Stimulated activated CD4-positive, alpha-beta T cell treated with anti-CD3 and anti-CD28 coated beads, Interleukin-15, amount 100 ng/mL, for 1 hour (primary cell): ENCODE results near the gene PYDC2.
"Not testable (repeated sequence)": the region's sequence is repeated elsewhere in the genome, so short reads cannot be mapped to it uniquely, and the experiment has no call there.

Experiments used
- DNase-seq, 2 donors: peaks; one replicate each; pipeline ENCODE4 v3.0.0-alpha.2; 2020; ENCODE audit warnings: low read depth in 1 of 2, low spot score in 1 of 2

Gene PYDC2

DNA sequence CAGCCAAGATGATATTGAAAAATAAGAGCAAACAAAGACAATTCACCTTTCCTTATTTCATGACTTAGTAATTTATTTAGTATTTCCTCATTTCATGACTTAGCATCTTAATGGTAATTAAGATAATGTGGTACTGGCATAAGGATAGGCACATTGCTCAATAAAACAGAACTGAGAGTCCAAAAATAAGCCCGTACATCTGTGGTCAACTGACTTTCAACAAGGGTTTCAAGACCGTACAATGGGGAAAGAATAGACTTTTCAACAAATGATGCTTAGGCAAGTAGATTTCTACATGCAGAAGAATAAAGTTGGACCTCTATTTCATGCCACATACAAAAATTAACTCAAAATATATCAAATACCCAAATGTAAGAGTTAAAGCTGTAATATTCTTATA is 603 bp upstream of the PYDC2 start:
- no peak for DNase-seq

DNA sequence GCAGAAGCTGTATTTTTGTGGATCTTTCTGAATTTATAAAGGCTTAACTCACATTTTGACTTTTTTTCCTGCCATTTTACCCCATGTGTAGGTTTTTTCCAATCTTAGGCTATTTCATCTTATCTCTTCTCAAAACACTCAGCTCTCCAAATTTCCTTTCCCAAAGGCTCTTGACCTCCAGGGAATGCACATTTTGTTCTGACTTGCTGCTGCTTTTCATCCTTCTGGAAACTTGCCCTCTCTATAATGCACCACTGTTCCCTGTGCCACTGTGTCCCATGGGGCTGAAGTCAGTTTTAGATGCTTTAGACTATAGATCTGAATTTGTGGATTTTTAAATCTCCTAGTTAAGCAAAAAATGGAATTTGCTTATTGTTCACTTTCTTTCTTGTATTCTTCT is 9.1 kb downstream of the PYDC2 start:
- DNase-seq, result no peak

GRCh38 chr3:191470545-191470944 is 9.6 kb downstream of the PYDC2 start:
- no peak for DNase-seq

- no peak for DNase-seq
Measured at GRCh38 chr3:191473661-191474198, 12.8 kb downstream of the PYDC2 start.

- no peak for DNase-seq
Measured at GRCh38 chr3:191476066-191476772, 15.3 kb downstream of the PYDC2 start.

DNA sequence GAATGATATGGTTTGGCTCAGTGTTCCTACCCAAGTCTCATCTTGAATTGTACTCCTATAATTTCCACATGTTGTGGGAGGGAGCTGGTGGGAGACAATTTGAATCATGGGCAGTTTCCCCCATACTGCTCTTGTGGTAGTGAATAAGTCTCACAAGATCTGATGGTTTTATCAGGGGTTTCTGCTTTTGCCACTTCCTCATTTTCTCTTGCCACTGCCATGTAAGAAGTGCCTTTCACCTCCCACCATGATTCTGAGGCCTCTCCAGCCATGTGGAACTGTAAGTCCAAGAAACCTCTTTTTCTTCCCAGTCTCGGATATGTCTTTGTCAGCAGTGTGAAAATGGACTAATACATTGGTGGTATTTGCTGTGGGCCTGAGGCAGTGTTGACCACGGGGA is 23.0 kb downstream of the PYDC2 start:
- not testable (repeated sequence) for DNase-seq

- DNase-seq, result no peak
Measured at GRCh38 chr3:191484461-191484860, 23.5 kb downstream of the PYDC2 start.

DNA sequence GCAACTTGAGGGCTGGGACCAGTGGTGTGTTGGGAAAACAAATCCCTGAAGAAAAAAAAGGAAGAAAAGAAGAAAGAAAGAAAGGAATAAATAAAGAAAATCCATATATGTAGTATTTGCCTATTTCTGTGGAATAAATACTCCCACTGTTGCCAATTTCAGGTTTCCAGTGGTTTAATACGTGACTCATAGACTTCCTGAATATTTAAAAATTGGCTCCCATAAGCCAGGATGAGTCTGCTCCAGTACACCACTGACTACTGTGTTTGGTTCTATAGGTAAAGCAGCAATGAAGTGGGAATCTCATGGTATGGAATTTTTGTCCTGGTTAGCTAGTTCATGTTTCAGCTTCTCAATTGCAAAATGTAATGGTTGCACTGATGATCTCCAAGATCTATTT is 31.6 kb downstream of the PYDC2 start:
- no peak for DNase-seq

DNA sequence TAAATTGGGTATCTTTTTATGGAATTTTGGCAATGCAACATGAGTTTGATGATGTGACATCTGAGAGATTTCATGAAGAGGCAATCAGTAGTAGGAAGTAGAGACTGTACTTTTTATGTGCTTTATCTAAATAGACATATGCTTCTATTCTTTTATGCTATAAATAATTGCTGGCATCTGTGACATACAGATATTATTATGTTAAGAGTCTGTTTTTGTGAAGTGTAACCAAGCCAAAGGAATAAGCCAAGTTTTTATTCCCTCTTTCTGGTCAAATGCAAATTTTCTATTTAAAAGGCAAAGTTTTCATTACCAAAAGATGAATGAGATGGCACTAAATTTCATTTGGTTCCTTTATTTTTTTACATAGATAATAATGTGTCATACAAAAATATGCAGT is 32.4 kb downstream of the PYDC2 start:
- DNase-seq, result no peak

DNA sequence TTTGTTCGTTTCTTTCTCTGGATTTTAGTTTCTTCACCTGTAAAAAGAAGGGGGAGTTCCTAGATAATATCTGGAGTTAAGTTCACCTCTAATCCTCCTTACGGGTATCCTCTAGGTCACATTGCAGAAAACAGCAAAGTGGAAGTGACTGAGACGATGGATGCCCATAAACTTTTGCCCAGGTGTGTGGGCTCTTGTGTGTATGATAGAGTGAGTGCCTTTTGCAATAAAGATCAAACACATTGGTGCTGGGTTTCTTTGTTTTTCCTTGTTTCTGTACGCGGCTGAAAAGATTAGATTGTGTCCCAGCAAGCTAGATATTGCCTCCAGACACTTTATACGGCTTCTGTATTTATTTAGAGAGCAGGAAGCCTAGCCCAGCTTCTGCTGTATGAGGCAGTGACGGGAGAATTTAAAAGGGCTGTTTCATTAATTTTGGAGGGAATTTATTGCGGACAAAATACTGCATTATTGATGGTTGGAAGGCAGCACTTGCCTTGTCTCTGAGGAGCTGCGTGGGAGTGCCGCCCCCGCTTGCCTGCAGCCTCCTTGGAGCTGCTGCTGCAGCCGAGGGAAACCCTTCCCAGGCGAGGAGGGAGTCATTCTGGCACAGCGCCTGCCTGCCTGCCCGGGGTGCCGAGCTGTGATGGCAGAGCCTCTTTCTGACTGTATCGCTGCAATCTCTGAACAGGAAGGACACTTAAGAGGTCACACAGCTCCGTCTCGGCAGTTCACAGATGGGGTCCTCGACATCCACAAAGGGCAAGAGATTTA is 38.5 kb downstream of the PYDC2 start:
- no peak for DNase-seq

DNA sequence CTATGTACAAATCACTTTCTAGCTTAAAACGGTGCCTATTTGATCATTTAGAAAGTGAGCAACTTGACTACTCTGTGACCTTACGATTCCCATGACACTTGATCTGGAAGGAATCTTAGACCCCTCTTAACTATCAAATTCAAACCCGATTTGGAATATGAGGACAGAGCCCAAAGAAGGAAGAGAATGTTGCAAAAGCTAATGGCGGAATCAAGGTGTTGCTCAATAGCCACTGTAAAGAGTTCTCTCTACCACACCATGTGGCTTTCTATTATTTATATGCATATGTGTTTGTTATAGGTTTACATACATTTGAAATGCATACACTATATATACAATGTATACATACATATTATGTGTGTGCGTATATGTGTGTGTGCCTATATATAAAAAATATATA is 39.9 kb downstream of the PYDC2 start:
- DNase-seq, result no peak

GRCh38 chr3:191502583-191502982 is 41.6 kb downstream of the PYDC2 start:
- no peak for DNase-seq

DNA sequence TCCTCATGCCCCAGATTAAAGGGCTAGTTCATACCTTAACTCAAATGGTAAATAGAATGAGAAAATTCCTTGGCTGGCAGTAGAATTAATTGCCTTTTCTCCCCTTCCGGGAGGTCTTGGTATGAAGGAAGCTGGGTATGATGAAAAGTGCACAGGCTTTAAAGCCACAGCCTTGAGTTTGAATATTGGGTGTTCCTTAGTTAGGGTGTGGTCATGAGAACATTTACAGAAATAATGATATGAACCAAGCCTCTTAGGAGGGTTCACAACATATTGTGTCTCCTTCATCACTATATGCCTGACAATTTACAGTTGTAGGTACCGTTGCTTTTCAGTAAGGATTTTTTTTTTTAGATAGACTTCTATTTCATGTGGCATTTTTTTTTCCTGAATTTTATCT is 48.1 kb downstream of the PYDC2 start:
- DNase-seq, result no peak
